SK-N-DZ (cell line): Measurements from ENCODE around the gene PATL1. TPM values are rescaled to one million over a fixed set of nuclear protein-coding genes. Genes with fewer than 3 reads are reported as not detected.
"Not testable (repeated sequence)": the region's sequence is repeated elsewhere in the genome, so short reads cannot be mapped to it uniquely, and the experiment has no call there.

Source experiments
- DNase-seq: peaks from one replicate; pipeline ENCODE4 v3.0.0-alpha.2; 2015; ENCODE audit warnings: low spot score
- polyA plus RNA-seq, 2 experiments: library from polyadenylated mRNA; depleted of rRNA; stranded (reverse); fragments of >200 nt; gene quantifications; 2 replicates each; pipeline ENCODE4 v1.2.3, GENCODE V29; 2014

PATL1 gene, protein sequence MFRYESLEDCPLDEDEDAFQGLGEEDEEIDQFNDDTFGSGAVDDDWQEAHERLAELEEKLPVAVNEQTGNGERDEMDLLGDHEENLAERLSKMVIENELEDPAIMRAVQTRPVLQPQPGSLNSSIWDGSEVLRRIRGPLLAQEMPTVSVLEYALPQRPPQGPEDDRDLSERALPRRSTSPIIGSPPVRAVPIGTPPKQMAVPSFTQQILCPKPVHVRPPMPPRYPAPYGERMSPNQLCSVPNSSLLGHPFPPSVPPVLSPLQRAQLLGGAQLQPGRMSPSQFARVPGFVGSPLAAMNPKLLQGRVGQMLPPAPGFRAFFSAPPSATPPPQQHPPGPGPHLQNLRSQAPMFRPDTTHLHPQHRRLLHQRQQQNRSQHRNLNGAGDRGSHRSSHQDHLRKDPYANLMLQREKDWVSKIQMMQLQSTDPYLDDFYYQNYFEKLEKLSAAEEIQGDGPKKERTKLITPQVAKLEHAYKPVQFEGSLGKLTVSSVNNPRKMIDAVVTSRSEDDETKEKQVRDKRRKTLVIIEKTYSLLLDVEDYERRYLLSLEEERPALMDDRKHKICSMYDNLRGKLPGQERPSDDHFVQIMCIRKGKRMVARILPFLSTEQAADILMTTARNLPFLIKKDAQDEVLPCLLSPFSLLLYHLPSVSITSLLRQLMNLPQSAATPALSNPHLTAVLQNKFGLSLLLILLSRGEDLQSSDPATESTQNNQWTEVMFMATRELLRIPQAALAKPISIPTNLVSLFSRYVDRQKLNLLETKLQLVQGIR
- 10.9 and 12.8 TPM in 2 replicates for polyA plus RNA-seq (2014; cell fraction: cytosol; rRNA removed)
- polyA plus RNA-seq (2014; cell fraction: nucleus; rRNA removed): 6.9 and 8.7 TPM in 2 replicates

DNA sequence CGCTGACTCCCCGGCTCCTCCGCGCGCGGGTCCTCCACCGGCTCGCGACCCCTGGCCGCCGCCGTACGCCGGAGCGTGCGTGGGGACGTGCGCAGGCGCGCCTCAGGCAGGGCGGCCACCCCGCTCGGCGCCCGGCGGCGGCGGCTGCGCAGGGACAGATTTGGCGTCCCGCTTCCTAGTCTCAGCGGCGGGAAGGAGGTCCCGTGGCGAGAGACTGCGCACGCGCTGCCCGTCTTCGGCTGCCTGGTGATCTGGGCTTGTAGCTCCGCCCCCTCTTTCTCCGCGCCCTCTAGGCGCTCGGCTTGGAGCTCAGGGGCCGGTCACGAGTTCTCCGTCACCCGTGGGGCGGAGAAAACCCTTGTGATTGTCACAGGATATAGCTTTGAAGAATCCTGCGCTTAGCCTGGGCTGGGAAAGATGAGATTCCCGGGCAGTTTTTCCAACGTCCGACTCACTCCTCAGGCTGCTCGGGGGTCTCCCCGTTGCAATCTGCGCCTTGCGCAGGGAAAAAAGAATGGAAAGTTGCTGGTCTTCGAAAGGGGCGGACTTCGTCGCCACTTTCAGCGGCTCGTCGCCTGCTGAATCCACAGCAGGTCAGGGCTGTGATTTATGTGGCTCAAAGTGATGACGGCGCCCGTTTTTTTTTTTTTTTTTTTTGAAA lies at the start of gene PATL1:
Gene PATL1 (minus strand): TSS at position 88 of the 661 bp plus-strand sequence. CDS start 142 bp downstream, outside the sequence.
- DNase-seq: peak; percentile 97

DNA sequence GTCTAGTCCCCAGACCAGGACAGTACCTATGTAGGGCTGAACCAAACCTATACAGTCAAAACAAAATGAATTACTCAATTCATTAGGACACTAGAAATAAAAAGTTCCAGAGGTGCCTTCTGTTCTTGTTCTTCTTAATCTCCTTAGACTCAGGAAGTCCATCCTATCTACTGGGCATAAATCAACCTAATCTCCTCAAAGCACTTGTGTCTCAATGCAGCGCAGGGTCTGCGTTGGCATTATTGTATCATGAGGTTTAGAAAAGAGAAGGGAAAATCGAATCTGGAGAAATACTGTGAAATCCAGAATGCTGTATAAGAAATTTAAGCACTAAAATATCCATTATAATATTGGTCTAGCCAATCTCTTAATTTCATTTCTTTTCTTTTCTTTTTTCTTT lies 47.2 kb upstream of the PATL1 start:
- no peak for DNase-seq

DNA sequence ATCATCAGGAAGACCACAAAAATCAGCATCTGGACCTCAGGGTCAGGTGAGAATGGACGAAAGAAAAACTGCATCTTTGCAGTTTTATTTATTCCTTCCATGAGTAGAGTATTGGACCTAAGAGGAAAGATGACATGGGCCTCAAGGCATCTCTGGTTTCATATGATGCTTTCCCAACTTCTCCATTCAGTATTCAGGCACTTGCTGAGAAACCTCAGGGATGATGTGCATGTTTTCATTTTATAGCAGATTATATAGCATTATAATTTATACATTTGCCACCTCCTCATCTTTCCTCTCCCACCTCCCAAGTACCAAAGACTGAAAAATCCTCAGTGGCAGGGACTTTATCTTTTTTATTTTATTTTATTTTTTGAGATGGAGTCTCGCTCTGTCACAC lies 44.9 kb upstream of the PATL1 start, which contains the start of gene OR10V1:
Gene OR10V1 (minus strand): TSS at position 101 of the 400 bp plus-strand sequence. CDS start 0 bp downstream, at position 101.
- DNase-seq: no peak

DNA sequence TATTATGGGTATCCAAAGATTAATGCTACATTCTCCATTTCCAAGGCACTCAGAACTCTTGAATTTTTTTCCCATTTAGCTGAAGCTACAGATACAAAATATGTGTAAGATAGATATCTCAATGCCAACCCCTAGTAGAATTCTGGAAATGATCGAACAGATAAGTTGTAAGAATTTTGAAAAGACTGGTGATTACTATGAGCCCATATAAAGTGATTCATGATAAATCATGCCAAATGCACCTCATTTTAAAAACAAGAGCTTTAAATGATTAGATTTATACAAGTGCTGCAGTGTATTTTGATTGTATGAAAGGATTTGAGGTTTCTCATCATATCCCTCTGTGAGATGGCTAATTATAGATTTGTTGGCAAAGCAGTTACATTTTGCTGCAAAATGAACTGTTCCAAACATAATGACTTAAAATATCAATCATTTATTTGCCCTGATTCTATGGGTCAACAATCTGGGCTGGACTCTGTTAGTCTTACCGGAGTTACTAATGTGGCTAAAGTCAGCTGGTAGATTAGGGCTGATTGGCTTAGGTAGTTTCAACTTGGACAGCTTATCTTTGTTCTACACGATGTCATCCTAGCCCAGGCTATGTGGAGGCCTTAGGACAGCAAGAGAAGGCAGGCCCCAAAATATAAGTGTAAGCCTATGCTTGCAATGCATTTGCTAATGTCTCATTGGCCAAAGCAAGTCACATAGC lies 41.5 kb upstream of the PATL1 start:
- DNase-seq: no peak

DNA sequence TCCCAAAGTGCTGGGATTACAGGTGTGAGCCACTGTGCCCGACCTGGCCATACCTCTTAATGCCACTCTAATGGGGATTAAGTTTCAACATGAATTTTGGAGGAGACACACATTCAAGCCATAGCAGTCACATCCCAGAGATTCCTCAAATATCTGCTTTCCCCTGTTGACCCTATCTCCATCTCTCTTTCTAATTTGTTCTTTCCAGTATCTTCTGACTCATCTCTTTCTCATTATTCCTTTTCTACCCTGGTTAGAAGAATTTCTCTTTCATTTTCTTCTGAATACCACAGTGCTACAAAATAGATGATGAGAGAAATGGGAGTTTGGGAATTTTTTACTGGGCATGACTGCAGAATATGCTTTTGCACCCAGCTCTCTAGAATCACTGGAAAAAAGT lies 39.7 kb upstream of the PATL1 start:
- no peak for DNase-seq

DNA sequence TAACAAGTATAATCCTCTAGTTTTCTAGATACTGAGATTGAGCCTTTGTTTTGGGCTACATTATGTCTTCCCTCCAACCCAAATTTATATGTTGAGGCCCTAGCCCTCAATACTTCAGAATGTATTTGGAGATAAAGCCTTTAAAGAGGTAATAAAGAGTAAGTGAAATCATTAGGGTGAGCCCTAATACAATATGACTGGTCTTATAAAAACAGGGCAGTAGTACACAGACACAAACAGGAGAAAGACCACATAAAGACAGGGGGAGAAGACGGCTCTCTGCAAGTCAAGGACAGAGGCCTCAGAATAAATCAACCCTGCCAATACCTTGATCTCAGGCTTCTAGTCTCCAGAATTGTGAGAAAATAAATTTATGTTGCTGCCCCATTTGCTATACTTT lies 38.5 kb upstream of the PATL1 start:
- no peak for DNase-seq

DNA sequence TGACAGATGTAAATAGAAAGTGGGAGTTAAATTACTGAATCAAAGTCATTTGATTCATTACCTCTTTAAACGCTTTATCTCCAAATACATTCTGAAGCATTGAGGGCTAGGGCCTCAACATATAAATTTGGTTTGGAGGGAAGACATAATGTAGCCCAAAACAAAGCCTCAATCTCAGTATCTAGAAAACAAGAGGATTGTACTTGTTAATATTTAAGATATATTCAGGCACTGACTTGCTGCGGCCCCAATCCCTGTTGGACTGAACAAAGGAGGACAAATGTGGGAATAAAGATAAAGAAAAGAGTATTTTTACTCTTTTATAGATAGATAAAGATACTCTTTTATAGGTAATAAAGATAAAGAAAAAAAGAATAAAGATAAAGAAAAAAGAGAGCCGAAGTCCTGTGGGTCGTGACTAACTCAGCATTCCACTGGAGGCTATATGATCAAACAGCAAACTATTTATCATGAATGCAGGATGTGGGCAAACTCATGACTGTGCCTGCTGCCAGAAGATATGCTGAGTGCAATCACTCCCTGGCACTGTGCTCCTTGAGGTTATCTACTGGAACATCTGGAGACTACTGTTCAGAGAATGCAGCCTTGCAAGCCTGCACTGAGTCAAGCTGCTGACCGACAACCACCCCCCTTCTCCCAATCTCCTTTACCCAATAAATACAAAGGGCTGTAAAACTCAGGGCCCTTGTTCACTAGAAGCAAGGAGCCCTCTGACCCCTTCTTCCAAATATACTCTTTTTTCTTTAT lies 37.9 kb upstream of the PATL1 start:
- DNase-seq: no peak

DNA sequence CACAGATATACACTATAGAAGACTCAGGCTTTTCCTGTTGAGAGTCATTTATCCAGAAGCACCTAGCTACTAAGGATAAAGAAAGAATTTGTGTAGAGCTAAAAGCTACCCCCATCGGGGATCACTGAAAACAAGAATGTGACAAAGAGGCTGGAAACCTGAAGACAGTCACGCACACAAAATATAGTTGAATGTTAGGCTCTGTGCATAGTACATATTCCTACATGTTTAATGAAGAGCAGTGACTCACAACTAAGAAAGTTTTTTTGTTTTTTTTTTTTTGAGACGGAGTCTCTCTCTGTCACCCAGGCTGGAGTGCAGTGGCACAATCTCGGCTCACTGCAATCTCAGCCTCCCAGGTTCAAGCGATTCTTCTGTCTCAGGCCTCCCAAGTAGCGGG lies 36.5 kb upstream of the PATL1 start:
- no peak for DNase-seq

DNA sequence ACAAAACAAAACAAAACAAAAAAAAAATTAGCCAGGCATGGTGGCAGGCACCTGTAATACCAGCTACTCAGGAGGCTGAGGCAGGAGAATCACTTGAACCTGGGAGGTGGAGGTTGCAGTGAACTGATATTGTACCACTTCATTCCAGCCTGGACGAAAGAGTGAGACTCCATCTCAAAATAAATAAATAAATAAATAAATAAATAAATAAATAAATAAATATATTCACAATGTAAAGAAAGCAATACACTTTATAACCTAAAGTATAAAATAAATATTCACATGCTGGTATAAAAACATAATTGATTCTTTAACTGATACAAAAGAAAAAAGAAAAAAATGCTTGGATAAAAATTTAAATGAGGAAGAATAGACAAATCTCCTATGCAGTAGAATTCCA lies 34.7 kb upstream of the PATL1 start:
- not testable (repeated sequence) for DNase-seq

DNA sequence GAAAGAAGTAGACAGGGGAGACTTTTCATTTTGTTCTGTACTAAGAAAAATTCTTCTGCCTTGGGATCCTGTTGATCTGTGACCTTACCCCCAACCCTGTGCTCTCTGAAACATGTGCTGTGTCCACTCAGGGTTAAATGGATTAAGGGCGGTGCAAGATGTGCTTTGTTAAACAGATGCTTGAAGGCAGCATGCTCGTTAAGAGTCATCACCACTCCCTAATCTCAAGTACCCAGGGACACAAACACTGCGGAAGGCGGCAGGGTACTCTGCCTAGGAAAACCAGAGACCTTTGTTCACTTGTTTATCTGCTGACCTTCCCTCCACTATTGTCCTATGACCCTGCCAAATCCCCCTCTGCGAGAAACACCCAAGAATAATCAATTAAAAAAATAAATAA lies 31.3 kb upstream of the PATL1 start:
- DNase-seq: not testable (repeated sequence)

DNA sequence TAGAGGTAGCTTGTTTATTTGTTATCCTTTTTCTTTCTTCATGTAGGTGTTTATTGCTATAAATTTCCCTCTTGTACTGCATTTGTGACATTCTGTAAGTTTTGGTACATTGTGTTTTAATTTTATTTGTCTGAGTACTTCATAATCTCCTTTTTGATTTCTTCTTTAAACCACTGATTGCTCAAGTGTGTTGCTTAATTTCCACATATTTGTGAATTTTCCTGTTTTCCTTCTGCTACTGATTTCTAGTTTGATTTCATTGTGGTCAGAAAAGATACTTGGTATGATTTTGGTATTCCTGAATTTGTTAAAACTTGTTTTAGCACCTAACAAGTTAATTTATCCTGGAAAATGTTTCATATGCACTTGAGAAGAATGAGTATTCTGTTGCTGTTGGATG lies 29.7 kb upstream of the PATL1 start:
- DNase-seq: no peak

DNA sequence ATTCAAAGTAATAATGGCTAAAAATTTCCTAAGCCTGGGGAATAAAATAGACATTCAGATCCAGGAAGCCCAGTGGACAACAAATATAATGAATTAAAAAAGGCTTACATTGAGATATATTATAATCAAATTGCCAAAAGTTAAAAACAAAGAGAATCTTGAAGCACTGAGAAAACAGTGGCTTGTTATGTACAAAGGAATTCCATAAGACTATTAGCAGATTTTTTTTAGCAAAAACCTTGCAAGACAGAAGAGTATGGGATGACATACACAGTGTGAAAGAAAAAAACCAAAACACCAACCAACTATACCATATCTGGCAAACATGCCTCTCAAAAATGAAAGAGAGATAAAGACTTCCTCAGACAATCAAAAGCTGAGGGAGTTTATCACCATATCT lies 24.1 kb upstream of the PATL1 start:
- DNase-seq: no peak

DNA sequence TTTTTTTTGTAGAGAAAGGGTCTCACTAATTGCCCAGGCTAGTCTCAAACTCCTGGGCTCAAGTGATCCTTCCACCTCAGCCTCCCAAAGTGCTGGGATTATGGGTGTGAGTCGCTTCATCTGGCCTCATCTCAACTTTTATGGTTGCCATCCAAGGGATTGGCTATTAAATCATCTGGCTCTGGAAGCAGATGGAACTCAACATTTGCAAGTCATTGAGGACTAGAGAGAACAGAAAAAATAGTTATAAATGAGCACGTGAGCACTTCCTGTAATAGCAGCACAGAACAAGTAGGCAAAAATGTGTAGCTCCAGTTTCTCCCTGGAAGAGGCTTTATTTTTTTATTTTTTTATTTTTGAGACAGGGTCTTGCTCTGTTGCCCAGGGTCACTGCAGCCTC lies 22.3 kb upstream of the PATL1 start:
- no peak for DNase-seq

DNA sequence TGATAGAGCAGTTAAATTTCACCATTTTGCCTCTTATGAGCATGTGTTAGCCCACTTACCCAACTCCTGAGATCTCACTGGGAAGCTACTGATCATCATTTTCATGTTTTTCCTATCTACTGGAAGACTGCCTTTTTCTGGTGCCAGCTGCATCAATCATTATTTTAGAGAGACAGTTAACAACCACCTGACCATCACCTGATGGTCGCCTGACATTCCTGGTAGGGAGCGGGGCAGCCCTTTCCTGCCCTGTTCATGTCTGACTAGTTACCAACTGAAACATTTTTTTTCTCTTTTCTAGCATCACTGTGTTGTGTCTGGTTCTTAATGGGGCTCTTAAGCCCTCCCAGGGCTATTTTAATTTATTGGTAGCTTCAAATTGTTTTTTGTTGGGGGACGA lies 20.2 kb upstream of the PATL1 start:
- DNase-seq: no peak

DNA sequence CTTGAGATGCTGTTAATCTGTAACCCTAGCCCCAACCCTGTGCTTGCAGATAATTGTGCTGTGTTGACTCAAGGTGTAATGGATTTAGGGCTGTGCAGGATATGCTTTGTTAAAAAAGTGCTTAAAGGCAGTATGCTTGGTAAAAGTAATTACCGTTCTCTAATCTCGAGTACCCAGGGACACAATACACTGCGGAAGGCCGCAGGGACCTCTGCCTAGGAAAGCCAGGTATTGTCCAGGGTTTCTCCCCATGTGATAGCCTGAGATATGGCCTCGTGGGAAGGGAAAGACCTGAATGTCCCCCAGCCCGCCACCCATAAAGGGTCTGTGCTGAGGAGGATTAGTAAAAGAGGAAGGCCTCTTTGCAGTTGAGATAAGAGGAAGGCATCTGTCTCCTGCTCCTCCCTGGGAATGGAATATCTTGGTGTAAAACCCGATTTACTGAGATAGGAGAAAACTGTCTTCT lies 12.5 kb upstream of the PATL1 start:
- not testable (repeated sequence) for DNase-seq

DNA sequence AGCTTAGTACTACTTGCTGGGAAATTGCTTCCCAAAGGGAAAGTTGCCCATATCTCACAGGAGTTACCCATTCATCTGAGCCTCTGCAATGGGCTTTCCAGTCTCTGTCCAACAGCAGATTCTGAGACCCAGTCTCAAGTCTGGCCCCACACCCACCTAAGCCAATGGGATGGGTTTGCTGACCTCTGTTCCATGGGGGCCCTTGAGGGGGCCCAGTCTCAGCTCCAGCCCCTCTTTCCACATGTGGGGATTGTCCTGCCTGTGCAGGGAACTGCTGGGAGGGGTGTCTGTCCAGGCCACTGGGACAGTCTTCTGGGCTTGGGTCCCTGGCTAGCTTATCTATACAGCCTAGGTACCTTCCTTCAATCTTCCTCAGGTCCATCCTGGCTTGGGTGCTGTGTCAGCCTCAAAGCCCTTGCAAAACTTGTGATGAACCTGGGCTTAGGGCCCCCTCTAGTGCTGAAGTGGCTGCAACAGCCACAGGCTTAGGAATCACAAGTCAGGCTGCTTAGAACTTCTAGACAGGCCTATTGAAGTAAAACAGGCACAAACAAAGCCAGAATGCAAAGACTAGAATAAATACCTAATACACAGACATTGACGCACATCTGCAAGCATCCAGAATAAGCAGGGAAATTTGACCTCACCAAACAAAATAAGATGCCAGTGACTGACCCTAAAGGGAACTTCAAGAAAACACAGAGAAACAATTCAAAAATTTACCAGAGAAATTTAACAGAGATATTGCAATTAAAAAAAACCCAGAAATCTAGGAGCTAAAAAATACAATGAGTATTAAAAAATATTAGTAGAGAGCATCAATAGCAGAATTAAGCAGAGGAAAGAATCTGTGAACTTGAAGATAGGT lies 11.7 kb upstream of the PATL1 start:
- peak; percentile 72 for DNase-seq

DNA sequence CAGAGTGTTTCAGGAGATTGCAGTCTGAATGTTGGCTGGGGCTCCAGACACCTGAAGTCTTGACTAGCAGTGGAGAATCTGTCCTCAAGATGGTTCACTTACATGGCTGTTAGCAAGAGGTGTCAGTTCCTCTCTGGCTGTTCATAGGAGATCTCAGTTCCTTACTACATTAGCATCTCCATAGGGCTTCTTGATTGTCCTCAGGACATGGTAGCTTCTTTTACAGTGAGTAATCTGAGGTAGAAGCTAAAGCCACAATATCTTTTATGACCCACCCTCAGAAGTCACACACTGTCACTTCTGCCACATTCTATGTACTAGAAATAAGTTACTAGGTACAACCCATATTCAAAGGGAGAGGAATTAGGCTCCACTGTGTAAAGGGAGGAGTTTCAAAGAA lies 10.5 kb upstream of the PATL1 start:
- DNase-seq: no peak

DNA sequence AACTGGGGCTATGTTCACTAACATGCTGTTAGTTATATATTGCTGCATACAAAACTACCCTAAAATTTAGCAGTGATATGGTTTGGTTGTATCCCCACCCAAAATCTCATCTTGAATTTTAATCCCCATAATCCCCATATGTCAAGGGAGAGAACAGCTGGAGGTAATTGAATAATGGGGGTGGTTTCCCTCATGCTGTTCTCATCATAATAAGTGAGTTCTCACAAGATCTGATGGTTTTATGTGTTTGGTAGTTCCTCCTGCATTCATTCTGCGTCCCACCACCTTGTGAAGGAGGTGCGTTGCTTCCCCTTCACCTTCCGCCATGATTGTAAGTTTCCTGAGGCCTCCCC lies 10.0 kb upstream of the PATL1 start:
- no peak for DNase-seq

DNA sequence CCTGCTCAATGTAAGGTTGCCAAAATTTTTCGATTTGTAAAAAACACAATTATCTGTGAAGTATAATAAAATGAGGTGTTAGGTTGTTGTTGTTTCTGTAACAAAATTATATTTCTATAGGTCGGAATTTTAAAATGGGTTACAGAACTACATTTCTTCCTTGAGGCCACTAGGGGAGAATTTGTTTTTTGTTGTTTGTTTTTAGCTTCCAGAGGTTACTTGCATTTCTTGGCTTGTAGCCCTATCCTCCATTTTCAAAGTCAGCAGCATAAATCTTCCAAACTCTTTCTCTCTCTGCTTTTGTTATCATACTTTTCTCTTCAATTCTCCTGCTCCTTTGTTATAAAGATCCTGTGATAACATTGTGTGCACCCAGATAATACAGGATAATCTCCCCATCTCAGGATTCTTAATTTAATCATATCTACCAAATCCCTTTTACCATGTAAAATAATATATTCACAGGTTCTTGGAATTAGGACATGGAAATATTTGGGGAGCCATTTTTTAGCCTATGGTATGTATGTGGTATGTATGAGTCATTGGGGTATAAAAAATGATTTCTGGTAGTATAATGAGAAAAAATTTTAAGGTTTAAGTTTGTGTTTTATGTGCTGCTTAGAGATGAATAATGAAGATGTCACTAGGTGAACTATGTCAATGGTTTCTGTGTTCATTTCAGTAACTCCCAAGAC lies 9.4 kb upstream of the PATL1 start:
- no peak for DNase-seq
